Measurements from ENCODE around the gene SYCP3. TPM values are rescaled to one million over a fixed set of nuclear protein-coding genes. Genes with fewer than 3 reads are reported as not detected.
A peak's percentile ranks its signal among the peaks of the same experiment; 100 is the strongest.

The SYCP3 gene
- total and polyA plus RNA-seq, 4 donors, result 0.05 to 1.2 (median 0.67) TPM

DNA sequence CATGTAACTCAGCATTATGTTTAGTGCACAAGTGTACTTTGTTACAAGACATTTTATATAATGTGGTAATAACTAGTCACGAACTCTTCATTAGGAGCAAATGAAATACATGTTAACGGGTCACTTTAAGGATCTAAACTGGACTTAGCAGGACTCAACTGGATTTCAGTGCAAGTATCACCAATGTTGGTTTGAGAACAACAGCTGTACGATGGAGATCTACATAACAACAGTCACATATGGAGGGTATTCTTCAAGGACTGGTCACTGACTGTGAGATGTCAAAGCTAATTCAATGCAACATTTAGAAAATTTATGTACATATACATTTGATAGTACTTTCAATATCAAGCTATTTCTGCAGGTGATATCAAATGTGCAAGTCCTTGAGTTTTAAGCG lies 22.5 kb upstream of the SYCP3 start:
- WGBS, 2 donors, result 87 to 95% methylated on average over 4 of the region's 4 CpGs

DNA sequence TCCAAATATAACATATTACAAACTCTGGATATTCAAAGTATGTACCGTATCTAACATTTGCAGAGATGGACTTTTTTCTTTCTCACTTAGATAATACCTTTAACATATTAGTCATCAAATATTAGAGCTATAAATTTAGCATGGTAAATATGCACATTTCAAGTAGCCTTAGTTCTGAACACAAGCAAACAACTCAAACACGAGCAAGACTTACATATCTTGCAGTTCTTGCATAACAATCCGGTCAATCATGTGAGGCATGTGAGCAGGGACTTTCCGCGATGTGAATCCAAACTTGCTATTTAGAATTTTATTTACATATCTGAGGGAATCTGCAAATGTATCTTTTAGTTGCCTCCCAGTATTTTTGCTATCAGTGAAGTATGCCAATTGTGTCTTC lies 22.1 kb upstream of the SYCP3 start:
- H3K27me3 ChIP-seq (ENCODE audit: control insufficient read depth in 3 of 3, insufficient read depth in 3 of 3, low read length in 2 of 3), result no peaks in the 10 kb centered on the region
- H3K4me3 ChIP-seq, result no peak overlapping the region
- WGBS, 2 donors, result 50 to 52% methylated on average over 5 of the region's 5 CpGs
- no peak overlapping the region for H3K9ac ChIP-seq (ENCODE audit: insufficient read depth in 1 of 2, low read length in 2 of 2)
- H3K27ac ChIP-seq (ENCODE audit: low read depth in 1 of 2, low read length in 1 of 2), result no peak overlapping the region
- no peak for DNase-seq
- peaks cover 0 to 4% (median 0%) of the 10 kb centered on the region in 5 donors for H3K4me1 ChIP-seq (ENCODE audit: control insufficient read depth in 5 of 5, insufficient read depth in 5 of 5, low read length in 5 of 5)
- TF ChIP-seq, protein P1, sequence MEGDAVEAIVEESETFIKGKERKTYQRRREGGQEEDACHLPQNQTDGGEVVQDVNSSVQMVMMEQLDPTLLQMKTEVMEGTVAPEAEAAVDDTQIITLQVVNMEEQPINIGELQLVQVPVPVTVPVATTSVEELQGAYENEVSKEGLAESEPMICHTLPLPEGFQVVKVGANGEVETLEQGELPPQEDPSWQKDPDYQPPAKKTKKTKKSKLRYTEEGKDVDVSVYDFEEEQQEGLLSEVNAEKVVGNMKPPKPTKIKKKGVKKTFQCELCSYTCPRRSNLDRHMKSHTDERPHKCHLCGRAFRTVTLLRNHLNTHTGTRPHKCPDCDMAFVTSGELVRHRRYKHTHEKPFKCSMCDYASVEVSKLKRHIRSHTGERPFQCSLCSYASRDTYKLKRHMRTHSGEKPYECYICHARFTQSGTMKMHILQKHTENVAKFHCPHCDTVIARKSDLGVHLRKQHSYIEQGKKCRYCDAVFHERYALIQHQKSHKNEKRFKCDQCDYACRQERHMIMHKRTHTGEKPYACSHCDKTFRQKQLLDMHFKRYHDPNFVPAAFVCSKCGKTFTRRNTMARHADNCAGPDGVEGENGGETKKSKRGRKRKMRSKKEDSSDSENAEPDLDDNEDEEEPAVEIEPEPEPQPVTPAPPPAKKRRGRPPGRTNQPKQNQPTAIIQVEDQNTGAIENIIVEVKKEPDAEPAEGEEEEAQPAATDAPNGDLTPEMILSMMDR (IDR thresholded peaks at IDR 0.05; ENCODE audit: control extremely low read depth, extremely low read depth), result no peak
- peaks cover 0 to 19% (median 6%) of the 10 kb centered on the region in 4 donors for H3K36me3 ChIP-seq (ENCODE audit: control insufficient read depth in 4 of 4, insufficient read depth in 4 of 4, low read length in 4 of 4)
- ATAC-seq (ENCODE audit: insufficient read depth, low FRiP score), result no peak
- H3K9me3 ChIP-seq (ENCODE audit: control insufficient read depth in 4 of 4, insufficient read depth in 3 of 4, low read length in 3 of 4), result no peaks in the 10 kb centered on the region

More for the DNA sequence above, 22.5 kb upstream of the SYCP3 start:
- H3K4me3 ChIP-seq, result no peak overlapping the region
- no peaks in the 10 kb centered on the region for H3K27me3 ChIP-seq (ENCODE audit: control insufficient read depth in 3 of 3, insufficient read depth in 3 of 3, low read length in 2 of 3)
- no peaks in the 10 kb centered on the region for H3K9me3 ChIP-seq (ENCODE audit: control insufficient read depth in 4 of 4, insufficient read depth in 3 of 4, low read length in 3 of 4)
- TF ChIP-seq, protein P1 (IDR thresholded peaks at IDR 0.05; ENCODE audit: control extremely low read depth, extremely low read depth), result no peak
- no peak overlapping the region for H3K9ac ChIP-seq (ENCODE audit: insufficient read depth in 1 of 2, low read length in 2 of 2)
- ATAC-seq (ENCODE audit: insufficient read depth, low FRiP score), result no peak
- peaks cover 0 to 23% (median 7%) of the 10 kb centered on the region in 4 donors for H3K36me3 ChIP-seq (ENCODE audit: control insufficient read depth in 4 of 4, insufficient read depth in 4 of 4, low read length in 4 of 4)
- DNase-seq, result no peak
- H3K27ac ChIP-seq (ENCODE audit: low read depth in 1 of 2, low read length in 1 of 2), result no peak overlapping the region
- H3K4me1 ChIP-seq (ENCODE audit: control insufficient read depth in 5 of 5, insufficient read depth in 5 of 5, low read length in 5 of 5), result peaks cover 0 to 4% (median 0%) of the 10 kb centered on the region in 5 donors

DNA sequence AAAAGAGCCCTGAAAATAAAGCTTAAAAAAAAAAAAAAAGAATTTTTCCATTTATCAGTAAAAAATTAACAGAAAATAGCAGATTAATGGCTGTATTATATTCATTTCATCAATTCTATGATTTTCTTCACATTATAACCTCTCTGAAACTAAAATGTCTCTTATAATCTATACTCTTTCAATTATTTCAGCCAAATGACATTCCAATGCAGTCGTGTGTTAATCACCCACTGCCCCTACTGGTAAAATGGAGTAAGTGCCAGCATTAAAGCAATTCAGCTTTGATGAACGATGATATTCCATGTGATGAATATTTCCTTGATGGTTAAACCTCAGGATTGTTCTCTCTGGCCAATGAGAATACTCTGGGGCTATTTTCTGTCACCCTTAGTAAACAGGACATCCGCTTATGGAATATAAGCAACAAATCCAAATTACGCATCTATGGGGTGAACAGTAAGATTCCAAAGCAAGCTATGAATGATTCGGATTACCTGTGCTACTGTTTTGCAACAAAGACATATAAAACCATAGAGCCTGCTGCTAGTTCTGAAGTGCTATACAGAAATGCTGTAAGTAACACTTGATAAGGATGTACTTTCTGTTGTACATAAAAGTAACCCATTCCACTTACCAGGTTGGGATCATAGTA lies 20.3 kb upstream of the SYCP3 start:
- no peak overlapping the region for H3K27ac ChIP-seq (ENCODE audit: low read depth in 1 of 2, low read length in 1 of 2)
- H3K4me3 ChIP-seq, result no peak overlapping the region
- H3K36me3 ChIP-seq (ENCODE audit: control insufficient read depth in 4 of 4, insufficient read depth in 4 of 4, low read length in 4 of 4), result peaks cover 0 to 18% (median 5%) of the 10 kb centered on the region in 4 donors
- 55 to 58% methylated on average over 5 of the region's 5 CpGs for WGBS, 2 donors
- TF ChIP-seq, protein P1 (IDR thresholded peaks at IDR 0.05; ENCODE audit: control extremely low read depth, extremely low read depth), result peak; percentile 32
- no peak overlapping the region for H3K9ac ChIP-seq (ENCODE audit: insufficient read depth in 1 of 2, low read length in 2 of 2)
- peak in 2 of 3 donors; percentile 36 to 41 for DNase-seq
- H3K9me3 ChIP-seq (ENCODE audit: control insufficient read depth in 4 of 4, insufficient read depth in 3 of 4, low read length in 3 of 4), result no peaks in the 10 kb centered on the region
- peaks cover 0 to 3% (median 0%) of the 10 kb centered on the region in 5 donors for H3K4me1 ChIP-seq (ENCODE audit: control insufficient read depth in 5 of 5, insufficient read depth in 5 of 5, low read length in 5 of 5)
- no peak for ATAC-seq (ENCODE audit: insufficient read depth, low FRiP score)
- no peaks in the 10 kb centered on the region for H3K27me3 ChIP-seq (ENCODE audit: control insufficient read depth in 3 of 3, insufficient read depth in 3 of 3, low read length in 2 of 3)
